PC-3 (cell line): ENCODE data around the gene RIMKLA. TPM values are rescaled to one million over a fixed set of nuclear protein-coding genes. Genes with fewer than 3 reads are reported as not detected.

Source experiments
- ATAC-seq: fragments of 200-7000 bp; cut with Tn5 transposase; 2 replicates; pipeline ENCODE4 v1.9.1; 2020; ENCODE audit warnings: mild to moderate bottlenecking, moderate library complexity
- BruUV-seq: library from RNA; stranded (reverse); fragments of 400-500 nt; replicated peaks from 2 replicates; lab custom pipeline; 2021; lab: Mats Ljungman, UMichigan
- CTCF ChIA-PET: fragments of 300-600 bp; sonication (Branson Sonifier 250); formaldehyde crosslinking; loops from one replicate; lab custom pipeline; 2022; ENCODE audit warnings: antibody characterized with exemption; lab: Charles Lee
- POLR2A ChIA-PET: fragments of 300-600 bp; sonication (Branson Sonifier 250); formaldehyde crosslinking; loops from one replicate; lab custom pipeline; 2022; ENCODE audit warnings: antibody characterized with exemption; ENCODE audit not compliant: unreplicated experiment; lab: Charles Lee
- DNase-seq: peaks from one replicate; pipeline ENCODE4 v3.0.0-alpha.2; 2015
- H2AFZ ChIP-seq: fragments of 300-600 bp; sonication (generic); 2 replicates; pipeline ENCODE4 v1.6.0; 2016; ENCODE audit warnings: antibody characterized with exemption, low read length
- H3F3A ChIP-seq: fragments of 300-600 bp; sonication (generic); one replicate; pipeline ENCODE4 v1.6.0; 2017; ENCODE audit warnings: antibody characterized with exemption, low read length, control low read depth, mild to moderate bottlenecking; ENCODE audit not compliant: unreplicated experiment
- H3K27ac ChIP-seq: fragments of 300-600 bp; sonication (generic); 2 replicates; pipeline ENCODE4 v1.5.1; 2016; ENCODE audit warnings: mild to moderate bottlenecking, low read length
- H3K27me3 ChIP-seq: fragments of 300-600 bp; sonication (generic); 2 replicates; pipeline ENCODE4 v1.6.1; 2016; ENCODE audit warnings: low read length, mixed read lengths
- H3K36me3 ChIP-seq: fragments of 300-600 bp; sonication (generic); 2 replicates; pipeline ENCODE4 v1.6.1; 2016; ENCODE audit warnings: low read depth, mixed run types, low read length, mixed read lengths
- H3K4me1 ChIP-seq: fragments of 300-600 bp; sonication (generic); 2 replicates; pipeline ENCODE4 v1.5.1; 2016; ENCODE audit warnings: low read length; ENCODE audit not compliant: insufficient read depth
- H3K4me2 ChIP-seq: fragments of 300-600 bp; sonication (generic); 2 replicates; pipeline ENCODE4 v1.6.0; 2016; ENCODE audit warnings: low read length
- H3K4me3 ChIP-seq: fragments of 300-600 bp; sonication (generic); 2 replicates; pipeline ENCODE4 v1.5.1; 2016; ENCODE audit warnings: mild to moderate bottlenecking, low read length, mixed read lengths
- H3K79me2 ChIP-seq: fragments of 300-600 bp; sonication (generic); 2 replicates; pipeline ENCODE4 v1.6.1; 2017; ENCODE audit warnings: low read length, mixed read lengths
- H3K9ac ChIP-seq: fragments of 300-600 bp; sonication (generic); 2 replicates; pipeline ENCODE4 v1.6.0; 2016; ENCODE audit warnings: mild to moderate bottlenecking, low read length
- H3K9me2 ChIP-seq: fragments of 300-600 bp; sonication (generic); replicated peaks from 2 replicates; pipeline ENCODE4 v1.6.1; 2016; ENCODE audit warnings: mixed run types, low read length, mixed read lengths
- H3K9me3 ChIP-seq: fragments of 300-600 bp; sonication (generic); 2 replicates; pipeline ENCODE4 v1.6.1; 2016; ENCODE audit warnings: low read length, mixed read lengths
- H4K20me1 ChIP-seq: fragments of 300-600 bp; sonication (generic); 2 replicates; pipeline ENCODE4 v1.6.1; 2016; ENCODE audit warnings: low read length, mixed read lengths
- EZH2 ChIP-seq: fragments of 300-600 bp; sonication (generic); IDR thresholded peaks from one replicate; pipeline ENCODE4 v1.6.1; 2017; ENCODE audit warnings: antibody characterized with exemption, mild to moderate bottlenecking, low read length; ENCODE audit not compliant: unreplicated experiment
- EZH2phosphoT487 ChIP-seq: fragments of 300-600 bp; sonication (generic); IDR thresholded peaks from 2 replicates; pipeline ENCODE4 v1.6.1; 2018; ENCODE audit warnings: mild to moderate bottlenecking, antibody characterized with exemption, low read length, borderline replicate concordance
- intact Hi-C: fragments of 100-400 bp; cut with micrococcal nuclease; formaldehyde crosslinking; loops from 2 replicates; pipeline ENCODE4 v1.9.0; 2023
- total RNA-seq: library from RNA; depleted of rRNA; stranded (reverse); fragments of >200 nt; gene quantifications from 2 replicates; pipeline ENCODE4 v1.2.3, GENCODE V29; 2014
- TF ChIP-seq, protein P1 (sequence below): fragments of 300-600 bp; sonication (generic); conservative IDR thresholded peaks from 2 replicates; pipeline ENCODE4 v1.5.1; 2017; ENCODE audit warnings: antibody characterized with exemption, low read depth, mild to moderate bottlenecking, low read length

Gene RIMKLA
- total RNA-seq, 1 experiment from 2014 or later: 4.5 TPM

DNA sequence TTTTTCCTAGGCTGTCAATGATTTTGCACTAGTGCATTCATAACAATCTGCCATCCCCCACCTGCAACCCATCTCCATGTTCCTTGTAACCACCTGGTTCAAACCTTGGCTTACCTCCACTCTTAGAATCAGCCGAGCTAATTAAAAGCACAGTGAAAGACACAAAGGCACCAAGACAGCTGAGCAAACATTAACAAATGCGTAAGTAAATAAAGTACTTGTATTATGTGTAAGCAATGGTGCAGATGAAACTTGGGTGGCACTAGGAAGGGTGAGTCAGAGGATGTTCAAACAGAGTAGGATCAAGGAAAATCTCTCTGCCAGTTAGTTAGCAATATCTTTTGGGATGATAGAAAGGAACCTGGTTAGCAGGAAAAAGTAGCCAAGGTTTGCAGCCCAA is 40.5 kb upstream of the RIMKLA start:
- Histone ChIP-seq H3K4me3 (peak overlapping the region; percentile 18; the same call in 1 of the 2 replicates), H3K27ac (peak overlapping the region; percentile 80), H3K9me2 (no peaks in the 10 kb centered on the region), H3K4me2 (peak overlapping the region; percentile 78), H3F3A (peaks cover 5% of the 10 kb centered on the region), H3K36me3 (no peaks in the 10 kb centered on the region), H4K20me1 (no peaks in the 10 kb centered on the region), H3K4me1 (peaks cover 26% of the 10 kb centered on the region), H3K79me2 (peaks cover 13% of the 10 kb centered on the region; the same call in 1 of the 2 replicates), H3K27me3 (no peaks in the 10 kb centered on the region), H2AFZ (no peak overlapping the region; the same call in 1 of the 2 replicates), H3K9me3 (no peaks in the 10 kb centered on the region), H3K9ac (peak overlapping the region; percentile 27; the same call in 1 of the 2 replicates)
- DNase-seq (peak; percentile 93), ATAC-seq (peak; percentile 79)
- POLR2A ChIA-PET: interaction anchor here (0.7 kb wide), 1 partner anchor 53 kb away, joined by 5 read pairs; no protein-coding TSS in a partner anchor
- intact Hi-C loops: loop anchor here (2.0 to 10.0 kb wide), 6 partner anchors 52 to 342 kb away; partner anchors contain the start of genes CCDC30, PPIH and YBX1
- CTCF ChIA-PET: interaction anchor here (0.6 kb wide), 1 partner anchor 163 kb away, joined by 3 read pairs; no protein-coding TSS in a partner anchor
- no TSS peak for BruUV-seq
- TF ChIP-seq EZH2phosphoT487: no peak
- TF ChIP-seq, protein P1, sequence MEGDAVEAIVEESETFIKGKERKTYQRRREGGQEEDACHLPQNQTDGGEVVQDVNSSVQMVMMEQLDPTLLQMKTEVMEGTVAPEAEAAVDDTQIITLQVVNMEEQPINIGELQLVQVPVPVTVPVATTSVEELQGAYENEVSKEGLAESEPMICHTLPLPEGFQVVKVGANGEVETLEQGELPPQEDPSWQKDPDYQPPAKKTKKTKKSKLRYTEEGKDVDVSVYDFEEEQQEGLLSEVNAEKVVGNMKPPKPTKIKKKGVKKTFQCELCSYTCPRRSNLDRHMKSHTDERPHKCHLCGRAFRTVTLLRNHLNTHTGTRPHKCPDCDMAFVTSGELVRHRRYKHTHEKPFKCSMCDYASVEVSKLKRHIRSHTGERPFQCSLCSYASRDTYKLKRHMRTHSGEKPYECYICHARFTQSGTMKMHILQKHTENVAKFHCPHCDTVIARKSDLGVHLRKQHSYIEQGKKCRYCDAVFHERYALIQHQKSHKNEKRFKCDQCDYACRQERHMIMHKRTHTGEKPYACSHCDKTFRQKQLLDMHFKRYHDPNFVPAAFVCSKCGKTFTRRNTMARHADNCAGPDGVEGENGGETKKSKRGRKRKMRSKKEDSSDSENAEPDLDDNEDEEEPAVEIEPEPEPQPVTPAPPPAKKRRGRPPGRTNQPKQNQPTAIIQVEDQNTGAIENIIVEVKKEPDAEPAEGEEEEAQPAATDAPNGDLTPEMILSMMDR: no peak
- no peak for TF ChIP-seq EZH2

DNA sequence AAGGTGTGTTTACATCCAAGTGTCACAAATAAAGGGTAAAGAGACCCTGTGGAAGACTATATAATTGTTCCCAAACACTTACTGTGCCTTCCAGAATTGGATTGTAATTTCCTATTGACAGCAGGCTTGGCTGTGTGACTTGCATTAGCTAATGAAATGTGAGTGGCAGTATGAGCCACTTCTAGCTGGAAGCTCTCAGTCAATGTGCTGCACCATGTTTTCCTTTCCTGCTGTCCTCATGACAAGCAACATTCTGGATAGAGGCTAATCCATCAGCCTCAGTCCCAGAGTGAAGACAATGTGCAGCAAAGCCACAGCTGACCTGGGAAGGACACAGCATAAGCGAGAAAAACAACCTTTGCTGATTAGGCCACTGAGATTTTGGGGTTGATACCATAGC is 39.7 kb upstream of the RIMKLA start:
- ATAC-seq (peak; percentile 11), DNase-seq (no peak)
- intact Hi-C loops: loop anchor here (2.0 to 10.0 kb wide), 6 partner anchors 51 to 341 kb away; partner anchors contain the start of genes CCDC30, PPIH and YBX1
- no peaks in the 10 kb centered on the region for H3K9me2 ChIP-seq
- TF ChIP-seq, protein P1: no peak
- TF ChIP-seq EZH2 (no peak), EZH2phosphoT487 (no peak)
- CTCF ChIA-PET: no interaction called here
- no peaks in the 10 kb centered on the region for H3K27me3 ChIP-seq
- no peaks in the 10 kb centered on the region for H4K20me1 ChIP-seq
- H3K4me3 ChIP-seq: peak overlapping the region; percentile 18; the same call in 1 of the 2 replicates
- no peaks in the 10 kb centered on the region for H3K9me3 ChIP-seq
- peaks cover 5% of the 10 kb centered on the region for H3F3A ChIP-seq
- peaks cover 7% of the 10 kb centered on the region; the same call in 1 of the 2 replicates for H3K79me2 ChIP-seq
- H3K36me3 ChIP-seq: no peaks in the 10 kb centered on the region
- H2AFZ ChIP-seq: peak overlapping the region; percentile 7
- BruUV-seq: no TSS peak
- POLR2A ChIA-PET: no interaction called here
- peaks cover 26% of the 10 kb centered on the region for H3K4me1 ChIP-seq
- peak overlapping the region; percentile 78 for H3K4me2 ChIP-seq
- H3K27ac ChIP-seq: peak overlapping the region; percentile 80
- peak overlapping the region; percentile 27 for H3K9ac ChIP-seq

DNA sequence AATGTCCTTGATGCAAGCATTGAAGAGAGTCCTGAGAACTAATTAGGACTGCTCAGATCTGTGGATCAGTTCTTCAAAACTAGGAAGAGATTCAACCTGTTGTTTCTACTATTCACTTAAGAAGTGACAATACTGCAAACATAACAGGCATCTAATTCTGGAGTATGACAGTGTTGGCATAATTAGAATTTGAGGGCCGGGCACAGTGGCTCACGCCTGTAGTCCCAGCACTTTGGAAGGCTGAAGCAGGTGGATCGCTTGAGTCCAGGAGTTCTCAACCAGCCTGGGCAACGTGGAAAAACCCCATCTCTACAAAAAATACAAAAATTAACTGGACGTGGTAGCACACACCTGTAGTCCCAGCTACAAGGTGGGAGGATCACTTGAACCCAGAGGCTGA is 37.5 kb upstream of the RIMKLA start:
- H3K4me2 ChIP-seq: no peak overlapping the region
- H4K20me1 ChIP-seq: no peaks in the 10 kb centered on the region
- BruUV-seq: no TSS peak
- TF ChIP-seq, protein P1: no peak
- TF ChIP-seq EZH2 (no peak), EZH2phosphoT487 (no peak)
- H3K79me2 ChIP-seq: no peaks in the 10 kb centered on the region
- H3K9ac ChIP-seq: no peak overlapping the region
- H3K27ac ChIP-seq: no peak overlapping the region
- DNase-seq: no peak
- ChIA-PET CTCF (no interaction called here), POLR2A (interaction anchor here (0.5 kb wide), 1 partner anchor 120 kb away, joined by 5 read pairs; no protein-coding TSS in a partner anchor)
- H3K9me3 ChIP-seq: no peaks in the 10 kb centered on the region
- intact Hi-C loops: loop anchor here (5.0 to 10.0 kb wide), 4 partner anchors 49 to 339 kb away; partner anchors contain the start of genes PPIH and YBX1
- H3K36me3 ChIP-seq: no peaks in the 10 kb centered on the region
- no peak overlapping the region for H3K4me3 ChIP-seq
- ATAC-seq: no peak
- no peaks in the 10 kb centered on the region for H3K9me2 ChIP-seq
- H2AFZ ChIP-seq: no peak overlapping the region
- H3K4me1 ChIP-seq: peaks cover 26% of the 10 kb centered on the region
- peaks cover 5% of the 10 kb centered on the region for H3F3A ChIP-seq
- H3K27me3 ChIP-seq: no peaks in the 10 kb centered on the region
